Stimulated activated naive CD8-positive, alpha-beta T cell treated with anti-CD3 and anti-CD28 coated beads, Interleukin-15, Interleukin-2, amounts not matched to agents 100 U/mL and 50 U/mL, for 24 hours (primary cell): ENCODE results near the gene EPN3.
A peak's percentile ranks its signal among the peaks of the same experiment; 100 is the strongest.

ENCODE experiments used
- ATAC-seq: fragments of 150-1000 bp; cut with Tn5 transposase; one replicate; pipeline ENCODE4 v1.10.0; 2021
- DNase-seq: peaks from one replicate; pipeline ENCODE4 v3.0.0; 2021

Gene EPN3

GRCh38 chr17:50534979-50535326, 2.4 kb downstream of the EPN3 start:
- no peak for DNase-seq
- ATAC-seq: no peak

GRCh38 chr17:50535407-50535806, 2.9 kb downstream of the EPN3 start:
- ATAC-seq (no peak), DNase-seq (no peak)

- ATAC-seq (no peak), DNase-seq (no peak)
Observed at GRCh38 chr17:50536683-50537646, 4.4 kb downstream of the EPN3 start.

- DNase-seq (no peak), ATAC-seq (no peak)
Observed at GRCh38 chr17:50537721-50538548, 5.4 kb downstream of the EPN3 start.

GRCh38 chr17:50538549-50539410, 6.2 kb downstream of the EPN3 start:
- ATAC-seq: no peak
- DNase-seq: no peak

GRCh38 chr17:50539762-50540559, 7.4 kb downstream of the EPN3 start:
- ATAC-seq: no peak
- DNase-seq: no peak

- DNase-seq (no peak), ATAC-seq (no peak)
Observed at GRCh38 chr17:50540560-50541401, 8.2 kb downstream of the EPN3 start.

- ATAC-seq: no peak
Observed at GRCh38 chr17:50541402-50541715, 8.8 kb downstream of the EPN3 start.

GRCh38 chr17:50541716-50542688, 9.5 kb downstream of the EPN3 start:
- ATAC-seq (peak; percentile 81), DNase-seq (peak; percentile 89)

More at GRCh38 chr17:50541402-50541715, 8.8 kb downstream of the EPN3 start:
- no peak for DNase-seq

- DNase-seq (no peak), ATAC-seq (no peak)
Observed at GRCh38 chr17:50542795-50543774, 10.6 kb downstream of the EPN3 start.

- no peak for ATAC-seq
Observed at GRCh38 chr17:50544516-50544915, 12.0 kb downstream of the EPN3 start.

GRCh38 chr17:50545311-50545710, 12.8 kb downstream of the EPN3 start:
- DNase-seq (no peak), ATAC-seq (no peak)

More at GRCh38 chr17:50544516-50544915, 12.0 kb downstream of the EPN3 start:
- DNase-seq: no peak

GRCh38 chr17:50546701-50547034, 14.1 kb downstream of the EPN3 start:
- DNase-seq (no peak), ATAC-seq (no peak)

- peak; percentile 93 for ATAC-seq
Observed at GRCh38 chr17:50547035-50547735, 14.7 kb downstream of the EPN3 start, which contains the start of gene SPATA20. TSS of gene SPATA20 (plus strand) at chr17:50547174. CDS start at chr17:50547209, 35 bp downstream.

GRCh38 chr17:50547736-50548083, 15.2 kb downstream of the EPN3 start:
- no peak for DNase-seq
- no peak for ATAC-seq

More at GRCh38 chr17:50547035-50547735, 14.7 kb downstream of the EPN3 start, which contains the start of gene SPATA20:
- DNase-seq: peak; percentile 90

GRCh38 chr17:50548831-50549230, 16.3 kb downstream of the EPN3 start:
- ATAC-seq (no peak), DNase-seq (no peak)

- ATAC-seq (no peak), DNase-seq (no peak)
Observed at GRCh38 chr17:50549256-50549941, 16.9 kb downstream of the EPN3 start.
